LHCN-M2 (cell line): ENCODE results near the gene FYCO1. TPM values are rescaled to one million over a fixed set of nuclear protein-coding genes. Genes with fewer than 3 reads are reported as not detected.

Source experiments
- DNase-seq: peaks from one replicate; pipeline ENCODE4 v3.0.0-alpha.2; 2012; ENCODE audit warnings: low read depth
- total RNA-seq: library from RNA; depleted of rRNA; stranded (reverse); fragments of >200 nt; gene quantifications from 2 replicates; pipeline ENCODE4 v1.2.3, GENCODE V29; 2014

FYCO1 gene
- total RNA-seq, 1 experiment from 2014 or later: 10.8 TPM

- no peak for DNase-seq
These were observed 107.7 kb downstream of the FYCO1 start for GRCh38 chr3:45887759-45888511.

- no peak for DNase-seq
These were observed 108.3 kb downstream of the FYCO1 start for GRCh38 chr3:45887285-45887684.

- no peak for DNase-seq
These were observed 109.5 kb downstream of the FYCO1 start, which contains the start of gene CCR9 for GRCh38 chr3:45885979-45886705. Gene CCR9, plus strand, starts transcription at chr3:45886543. Its CDS starts 8,391 bp downstream, at chr3:45894934.

- no peak for DNase-seq
These were observed 111.0 kb downstream of the FYCO1 start for GRCh38 chr3:45884368-45885201.

- DNase-seq: peak; percentile 15
These were observed 114.3 kb downstream of the FYCO1 start for GRCh38 chr3:45881078-45882022.

- no peak for DNase-seq
These were observed 114.9 kb downstream of the FYCO1 start for GRCh38 chr3:45880725-45881077.

GRCh38 chr3:45878124-45878523 is 117.5 kb downstream of the FYCO1 start:
- no peak for DNase-seq

GRCh38 chr3:45874677-45875346 is 120.8 kb downstream of the FYCO1 start:
- DNase-seq: no peak

GRCh38 chr3:45873638-45874037 is 122.0 kb downstream of the FYCO1 start:
- no peak for DNase-seq

GRCh38 chr3:45873036-45873435 is 122.6 kb downstream of the FYCO1 start:
- DNase-seq: no peak

GRCh38 chr3:45872569-45872968 is 123.1 kb downstream of the FYCO1 start:
- no peak for DNase-seq

GRCh38 chr3:45871780-45872179 is 123.8 kb downstream of the FYCO1 start:
- DNase-seq: no peak

- no peak for DNase-seq
These were observed 125.5 kb downstream of the FYCO1 start for GRCh38 chr3:45870099-45870498.

GRCh38 chr3:45869638-45870037 is 126.0 kb downstream of the FYCO1 start:
- DNase-seq: no peak

GRCh38 chr3:45868650-45869049 is 127.0 kb downstream of the FYCO1 start:
- DNase-seq: no peak

GRCh38 chr3:45868213-45868612 is 127.4 kb downstream of the FYCO1 start:
- no peak for DNase-seq
